ENCODE results near the gene LRP1. TPM values are rescaled to one million over a fixed set of nuclear protein-coding genes. Genes with fewer than 3 reads are reported as not detected.

The LRP1 gene
- polyA plus RNA-seq, 1 donor (not counting 4 experiments of a cell fraction or from before 2014, with no cell fraction given), result 4.9 TPM

- Histone ChIP-seq H3K4me3 (ENCODE audit: control insufficient read depth in 2 of 3, extremely low read depth in 1 of 3, insufficient read depth in 2 of 3, low read depth in 1 of 3, low read length in 3 of 3) (no peak overlapping the region), H3K4me1 (ENCODE audit: control insufficient read depth, extremely low read depth, insufficient read depth, low read length) (peaks cover 18% of the 10 kb centered on the region), H3K27me3 (ENCODE audit: control insufficient read depth, extremely low read depth, insufficient read depth, low read length) (no peaks in the 10 kb centered on the region), H3K36me3 (ENCODE audit: control insufficient read depth in 2 of 2, extremely low read depth in 1 of 2, insufficient read depth in 2 of 2, low read length in 2 of 2) (peaks cover 0 to 19% of the 10 kb centered on the region in 2 experiments), H3K9me3 (ENCODE audit: control insufficient read depth, low read depth, low read length) (no peaks in the 10 kb centered on the region), H3K4me2 (ENCODE audit: control insufficient read depth, extremely low read depth, insufficient read depth, low read depth, low read length) (no peak overlapping the region), H3K27ac (ENCODE audit: control insufficient read depth, insufficient read depth, low read length) (no peak overlapping the region), H3K9ac (ENCODE audit: control insufficient read depth, extremely low read depth, insufficient read depth, low read length) (no peak overlapping the region), H2AFZ (ENCODE audit: control insufficient read depth, low read length) (no peak overlapping the region), H4K20me1 (ENCODE audit: control insufficient read depth, extremely low read depth, insufficient read depth, low read length) (no peaks in the 10 kb centered on the region), H3K9me1 (ENCODE audit: control insufficient read depth, extremely low read depth, insufficient read depth, low read length) (no peaks in the 10 kb centered on the region), H3K79me2 (ENCODE audit: control insufficient read depth, insufficient read depth, low read length) (no peaks in the 10 kb centered on the region)
- TF ChIP-seq CTCF (optimal IDR thresholded peaks at IDR 0.05 in 1 of 3, IDR thresholded peaks at IDR 0.05 in 1 of 3, conservative IDR thresholded peaks at IDR 0.05 in 1 of 3; ENCODE audit: extremely low read depth in 1 of 3, insufficient read depth in 2 of 3, low read length in 3 of 3) (no peak), EZH2 (IDR thresholded peaks at IDR 0.05; ENCODE audit: low read length) (no peak)
- FAIRE-seq, result no peak
- no peak for DNase-seq (ENCODE audit: low read depth, low spot score)
- dilution Hi-C loops (cut with MboI; ENCODE audit: extremely low pct_ligation_motif_present, low sequenced_read_pairs), result no loop called here
Measured at GRCh38 chr12:57150400-57151000, 22.2 kb downstream of the LRP1 start.

GRCh38 chr12:57151741-57152630, 23.7 kb downstream of the LRP1 start:
- Histone ChIP-seq H3K4me3 (ENCODE audit: control insufficient read depth in 2 of 3, extremely low read depth in 1 of 3, insufficient read depth in 2 of 3, low read depth in 1 of 3, low read length in 3 of 3) (no peak overlapping the region), H3K4me2 (ENCODE audit: control insufficient read depth, extremely low read depth, insufficient read depth, low read depth, low read length) (peak overlapping the region; percentile 61), H2AFZ (ENCODE audit: control insufficient read depth, low read length) (peak overlapping the region; percentile 16), H3K4me1 (ENCODE audit: control insufficient read depth, extremely low read depth, insufficient read depth, low read length) (peaks cover 18% of the 10 kb centered on the region), H3K27me3 (ENCODE audit: control insufficient read depth, extremely low read depth, insufficient read depth, low read length) (no peaks in the 10 kb centered on the region), H3K9me1 (ENCODE audit: control insufficient read depth, extremely low read depth, insufficient read depth, low read length) (no peaks in the 10 kb centered on the region), H3K36me3 (ENCODE audit: control insufficient read depth in 2 of 2, extremely low read depth in 1 of 2, insufficient read depth in 2 of 2, low read length in 2 of 2) (peaks cover 0 to 14% of the 10 kb centered on the region in 2 experiments), H3K27ac (ENCODE audit: control insufficient read depth, insufficient read depth, low read length) (peak overlapping the region; percentile 79), H4K20me1 (ENCODE audit: control insufficient read depth, extremely low read depth, insufficient read depth, low read length) (no peaks in the 10 kb centered on the region), H3K79me2 (ENCODE audit: control insufficient read depth, insufficient read depth, low read length) (no peaks in the 10 kb centered on the region), H3K9ac (ENCODE audit: control insufficient read depth, extremely low read depth, insufficient read depth, low read length) (peak overlapping the region; percentile 65), H3K9me3 (ENCODE audit: control insufficient read depth, low read depth, low read length) (no peaks in the 10 kb centered on the region)
- DNase-seq (ENCODE audit: low read depth, low spot score) (no peak), FAIRE-seq (peak; percentile 71)
- TF ChIP-seq EZH2 (IDR thresholded peaks at IDR 0.05; ENCODE audit: low read length) (no peak), CTCF (optimal IDR thresholded peaks at IDR 0.05 in 1 of 3, IDR thresholded peaks at IDR 0.05 in 1 of 3, conservative IDR thresholded peaks at IDR 0.05 in 1 of 3; ENCODE audit: extremely low read depth in 1 of 3, insufficient read depth in 2 of 3, low read length in 3 of 3) (peak in 2 of 3 experiments; percentile 12 to 20)
- dilution Hi-C loops (cut with MboI; ENCODE audit: extremely low pct_ligation_motif_present, low sequenced_read_pairs), result no loop called here
